ENCODE data around the gene GARNL3. TPM values are rescaled to one million over a fixed set of nuclear protein-coding genes. Genes with fewer than 3 reads are reported as not detected.

Gene GARNL3
- total RNA-seq, 1 donor from 2014 or later: 31.4 TPM

DNA sequence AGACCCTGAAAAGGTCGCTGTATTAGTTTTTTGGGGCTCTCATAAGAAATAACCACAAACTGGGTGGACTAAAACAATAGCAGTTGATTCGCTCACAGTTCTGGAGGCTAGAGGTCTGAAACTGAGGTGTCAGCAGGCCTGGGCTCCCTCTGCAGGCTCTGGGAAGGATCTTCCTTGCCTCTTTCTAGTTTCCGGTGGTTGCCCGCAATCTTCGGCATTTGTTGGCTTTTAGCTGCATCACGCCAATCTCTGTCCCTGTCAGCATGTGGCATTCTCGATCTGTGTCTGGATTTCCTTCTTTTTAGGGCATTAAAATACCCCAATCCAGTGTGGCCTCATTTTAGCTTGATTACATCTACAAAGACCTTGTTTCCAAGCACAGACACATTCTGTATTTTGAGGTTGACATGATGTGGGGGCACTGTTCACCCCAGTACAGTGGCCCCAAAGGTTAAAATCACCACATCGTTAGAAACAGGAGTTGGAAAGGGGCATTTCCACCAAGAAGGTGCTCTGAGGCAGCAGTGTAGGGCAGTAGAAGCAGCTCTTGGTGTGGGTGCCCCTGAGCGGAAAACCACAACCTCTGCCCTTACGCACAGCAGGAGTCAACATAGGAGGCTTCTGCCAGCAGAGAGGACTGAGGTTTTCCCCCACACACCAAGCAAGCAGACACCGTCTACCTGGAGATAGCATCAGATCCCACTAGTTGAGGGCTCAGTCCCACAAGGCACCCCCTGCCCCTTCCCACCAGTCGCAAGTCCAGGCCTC, 173.1 kb downstream of the GARNL3 start:
- no peaks in the 10 kb centered on the region for H3K9me3 ChIP-seq
- no peak for DNase-seq (ENCODE audit: extremely low spot score in 2 of 2)
- H3K36me3 ChIP-seq: peaks cover 0 to 88% of the 10 kb centered on the region in 2 donors
- intact Hi-C loops (cut with DNase I): no loop called here
- no peak overlapping the region for H3K4me3 ChIP-seq
- no peaks in the 10 kb centered on the region for H3K27me3 ChIP-seq
- no peaks in the 10 kb centered on the region for H3K4me1 ChIP-seq
- no peak for TF ChIP-seq CTCF (IDR thresholded peaks at IDR 0.05)
- no peak for TF ChIP-seq POLR2AphosphoS5 (IDR thresholded peaks at IDR 0.05; ENCODE audit: insufficient read depth in 1 of 2, low read depth in 1 of 2)
- TF ChIP-seq POLR2A (IDR thresholded peaks at IDR 0.05): no peak
- no peak overlapping the region for H3K27ac ChIP-seq

- no peak overlapping the region for H3K27ac ChIP-seq
- no peaks in the 10 kb centered on the region for H3K4me1 ChIP-seq
- DNase-seq (ENCODE audit: extremely low spot score in 2 of 2): no peak
- intact Hi-C loops (cut with DNase I): no loop called here
- H3K4me3 ChIP-seq: no peak overlapping the region
- TF ChIP-seq CTCF (IDR thresholded peaks at IDR 0.05): no peak
- no peaks in the 10 kb centered on the region for H3K9me3 ChIP-seq
- H3K27me3 ChIP-seq: no peaks in the 10 kb centered on the region
- H3K36me3 ChIP-seq: peaks cover 0 to 86% of the 10 kb centered on the region in 2 donors
Observed at GRCh38 chr9:127438394-127438793, 173.8 kb downstream of the GARNL3 start.

Other genes with a start within 250 kb of the GARNL3 start
- gene ANGPTL2, start 142.1 kb upstream of the GARNL3 start, total RNA-seq: 65.8 TPM
- 13.8 TPM for gene SLC2A8, start 132.4 kb downstream of the GARNL3 start, total RNA-seq
- gene ZNF79, start 159.6 kb downstream of the GARNL3 start, total RNA-seq: 13.3 TPM
- gene RPL12, start 186.6 kb downstream of the GARNL3 start, total RNA-seq: 2,572 TPM
- gene LRSAM1, start 186.7 kb downstream of the GARNL3 start, total RNA-seq: 30.0 TPM

All from vagina (tissue), 2 donors.